Measurements from ENCODE around the gene RBM5.

DNA sequence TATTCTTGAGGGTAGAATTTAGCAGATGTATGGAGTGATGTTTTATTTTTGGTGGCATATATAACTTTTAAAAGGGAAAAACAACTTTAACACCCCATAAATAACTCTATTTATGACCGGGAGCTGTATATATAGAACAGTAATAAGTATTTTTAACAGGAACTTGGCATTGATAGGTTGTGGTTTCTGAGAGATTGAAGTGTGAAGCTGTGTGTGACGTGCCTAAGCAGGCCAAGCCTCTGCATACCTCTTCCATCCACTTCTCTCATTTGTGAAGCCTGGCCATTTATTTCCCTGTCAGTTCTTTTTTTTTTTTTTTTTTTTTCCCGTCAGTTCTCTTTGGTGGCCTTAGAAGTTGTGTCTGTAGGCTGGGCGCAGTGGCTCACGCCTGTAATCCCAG, 23.0 kb downstream of the RBM5 start:
- TF ChIP-seq, protein P1, sequence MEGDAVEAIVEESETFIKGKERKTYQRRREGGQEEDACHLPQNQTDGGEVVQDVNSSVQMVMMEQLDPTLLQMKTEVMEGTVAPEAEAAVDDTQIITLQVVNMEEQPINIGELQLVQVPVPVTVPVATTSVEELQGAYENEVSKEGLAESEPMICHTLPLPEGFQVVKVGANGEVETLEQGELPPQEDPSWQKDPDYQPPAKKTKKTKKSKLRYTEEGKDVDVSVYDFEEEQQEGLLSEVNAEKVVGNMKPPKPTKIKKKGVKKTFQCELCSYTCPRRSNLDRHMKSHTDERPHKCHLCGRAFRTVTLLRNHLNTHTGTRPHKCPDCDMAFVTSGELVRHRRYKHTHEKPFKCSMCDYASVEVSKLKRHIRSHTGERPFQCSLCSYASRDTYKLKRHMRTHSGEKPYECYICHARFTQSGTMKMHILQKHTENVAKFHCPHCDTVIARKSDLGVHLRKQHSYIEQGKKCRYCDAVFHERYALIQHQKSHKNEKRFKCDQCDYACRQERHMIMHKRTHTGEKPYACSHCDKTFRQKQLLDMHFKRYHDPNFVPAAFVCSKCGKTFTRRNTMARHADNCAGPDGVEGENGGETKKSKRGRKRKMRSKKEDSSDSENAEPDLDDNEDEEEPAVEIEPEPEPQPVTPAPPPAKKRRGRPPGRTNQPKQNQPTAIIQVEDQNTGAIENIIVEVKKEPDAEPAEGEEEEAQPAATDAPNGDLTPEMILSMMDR (IDR thresholded peaks at IDR 0.05) = no peak
- TF ChIP-seq EP300 (IDR thresholded peaks at IDR 0.05) (no peak), POLR2AphosphoS5 (IDR thresholded peaks at IDR 0.05) (no peak)

Measured in esophagus muscularis mucosa (tissue), 4 donors.